ENCODE data around the gene MRPS5. TPM values are rescaled to one million over a fixed set of nuclear protein-coding genes. Genes with fewer than 3 reads are reported as not detected.

The MRPS5 gene
- total RNA-seq, 1 experiment from 2014 or later = 80.5 TPM

GRCh38 chr2:95165371-95166064 is 43.9 kb upstream of the MRPS5 start, which contains the start of gene ZNF2:
TSS of gene ZNF2 (plus strand) at chr2:95165809. CDS start at chr2:95176227, 10,418 bp downstream.
- peaks cover 10% of the 10 kb centered on the region for H3K36me3 Mint-ChIP-seq (ENCODE audit: insufficient read depth, unreplicated experiment)
- H3K4me1 ChIP-seq = 0 out of 2 replicates have a peak, but pooled peaks cover 3% of the 10 kb centered on the region
- BruUV-seq (replicated peaks) = no TSS peak
- H3K27me3 Mint-ChIP-seq (ENCODE audit: insufficient read depth, unreplicated experiment) = no peaks in the 10 kb centered on the region
- intact Hi-C loops (cut with micrococcal nuclease; ENCODE audit: unreplicated experiment) = loop anchor here (1.0 to 2.0 kb wide), 3 partner anchors 41 to 89 kb away; partner anchors contain the start of gene ZNF892
- 0 out of 2 replicates have a peak, but pooled peaks cover 5% of the 10 kb centered on the region for H3K9me3 ChIP-seq
- peak within 1 kb of the TSS; percentile 95 for H3K4me3 Mint-ChIP-seq (ENCODE audit: unreplicated experiment)
- CTCF ChIA-PET = interaction anchor here (0.6 to 1.2 kb wide), 3 partner anchors 44 to 90 kb away, joined by 3 to 7 read pairs (median 3); partner anchors contain the start of gene MRPS5
- H3K27ac Mint-ChIP-seq (ENCODE audit: unreplicated experiment) = peak within 1 kb of the TSS; percentile 97
- no peak for TF ChIP-seq CTCF (IDR thresholded peaks at IDR 0.05; ENCODE audit: insufficient read depth in 1 of 2, low read depth in 1 of 2, low read length in 1 of 2, severe bottlenecking in 1 of 2, unreplicated experiment in 1 of 2)
- no peaks in the 10 kb centered on the region for H3K9me3 Mint-ChIP-seq (ENCODE audit: unreplicated experiment)
- H3K4me3 ChIP-seq (ENCODE audit: low read depth, low read length) = peak within 1 kb of the TSS; percentile 89
- no peaks in the 10 kb centered on the region for H3K36me3 ChIP-seq (ENCODE audit: control insufficient read depth, insufficient read depth, low read length)
- peak; percentile 97 to 98 for DNase-seq
- H3K27me3 ChIP-seq (replicated peaks; ENCODE audit: control insufficient read depth, insufficient read depth, low read length) = no peaks in the 10 kb centered on the region
- peaks cover 7% of the 10 kb centered on the region for H3K4me1 Mint-ChIP-seq (ENCODE audit: low read depth, unreplicated experiment)
- POLR2A ChIA-PET = interaction anchor here (1.0 kb wide), 1 partner anchor 43 kb away, joined by 4 read pairs; no protein-coding TSS in a partner anchor

- H3K4me1 Mint-ChIP-seq (ENCODE audit: low read depth, unreplicated experiment) = peaks cover 7% of the 10 kb centered on the region
- ChIA-PET CTCF (interaction anchor here (0.6 to 1.2 kb wide), 3 partner anchors 44 to 89 kb away, joined by 3 to 7 read pairs (median 3); partner anchors contain the start of gene MRPS5), POLR2A (interaction anchor here (1.0 kb wide), 1 partner anchor 43 kb away, joined by 4 read pairs; no protein-coding TSS in a partner anchor)
- Histone ChIP-seq H3K36me3 (ENCODE audit: control insufficient read depth, insufficient read depth, low read length) (no peaks in the 10 kb centered on the region), H3K9me3 (0 out of 2 replicates have a peak, but pooled peaks cover 5% of the 10 kb centered on the region), H3K27me3 (replicated peaks; ENCODE audit: control insufficient read depth, insufficient read depth, low read length) (no peaks in the 10 kb centered on the region), H3K4me3 (ENCODE audit: low read depth, low read length) (peak overlapping the region; percentile 89), H3K4me1 (0 out of 2 replicates have a peak, but pooled peaks cover 3% of the 10 kb centered on the region)
- peak overlapping the region; percentile 95 for H3K4me3 Mint-ChIP-seq (ENCODE audit: unreplicated experiment)
- intact Hi-C loops (cut with micrococcal nuclease; ENCODE audit: unreplicated experiment) = loop anchor here (1.0 to 2.0 kb wide), 3 partner anchors 42 to 88 kb away; partner anchors contain the start of gene ZNF892
- H3K9me3 Mint-ChIP-seq (ENCODE audit: unreplicated experiment) = no peaks in the 10 kb centered on the region
- DNase-seq = no peak
- TF ChIP-seq CTCF (IDR thresholded peaks at IDR 0.05; ENCODE audit: insufficient read depth in 1 of 2, low read depth in 1 of 2, low read length in 1 of 2, severe bottlenecking in 1 of 2, unreplicated experiment in 1 of 2) = no peak
- no peaks in the 10 kb centered on the region for H3K27me3 Mint-ChIP-seq (ENCODE audit: insufficient read depth, unreplicated experiment)
- TSS peak; percentile 89 for BruUV-seq (replicated peaks)
- H3K27ac Mint-ChIP-seq (ENCODE audit: unreplicated experiment) = peak overlapping the region; percentile 97
- peaks cover 10% of the 10 kb centered on the region for H3K36me3 Mint-ChIP-seq (ENCODE audit: insufficient read depth, unreplicated experiment)
Observed at GRCh38 chr2:95165030-95165370, 43.4 kb upstream of the MRPS5 start.

- Mint-ChIP-seq H3K36me3 (ENCODE audit: insufficient read depth, unreplicated experiment) (peaks cover 15% of the 10 kb centered on the region), H3K27me3 (ENCODE audit: insufficient read depth, unreplicated experiment) (no peaks in the 10 kb centered on the region), H3K4me3 (ENCODE audit: unreplicated experiment) (peak within 1 kb of the TSS; percentile 85), H3K4me1 (ENCODE audit: low read depth, unreplicated experiment) (peaks cover 8% of the 10 kb centered on the region), H3K9me3 (ENCODE audit: unreplicated experiment) (no peaks in the 10 kb centered on the region), H3K27ac (ENCODE audit: unreplicated experiment) (peak within 1 kb of the TSS; percentile 71)
- CTCF ChIA-PET = interaction anchor here (1.0 kb wide), 1 partner anchor 72 kb away, joined by 3 read pairs; no protein-coding TSS in a partner anchor
- 0 out of 2 replicates have a peak, but pooled peaks cover 12% of the 10 kb centered on the region for H3K9me3 ChIP-seq
- no TSS peak for BruUV-seq (replicated peaks)
- H3K36me3 ChIP-seq (ENCODE audit: control insufficient read depth, insufficient read depth, low read length) = no peaks in the 10 kb centered on the region; the same call in 1 of the 2 replicates
- H3K27me3 ChIP-seq (replicated peaks; ENCODE audit: control insufficient read depth, insufficient read depth, low read length) = no peaks in the 10 kb centered on the region
- intact Hi-C loops (cut with micrococcal nuclease; ENCODE audit: unreplicated experiment) = loop anchor here (1.0 kb wide), 1 partner anchor 38 kb away; no protein-coding TSS in a partner anchor
- H3K4me1 ChIP-seq = 0 out of 2 replicates have a peak, but pooled peaks cover 6% of the 10 kb centered on the region
- peak within 1 kb of the TSS; percentile 76 for H3K4me3 ChIP-seq (ENCODE audit: low read depth, low read length)
- peak; percentile 72 to 85 for DNase-seq
- POLR2A ChIA-PET = no interaction called here
- no peak for TF ChIP-seq CTCF (IDR thresholded peaks at IDR 0.05; ENCODE audit: insufficient read depth in 1 of 2, low read depth in 1 of 2, low read length in 1 of 2, severe bottlenecking in 1 of 2, unreplicated experiment in 1 of 2)
Observed at GRCh38 chr2:95159690-95160449, 38.3 kb upstream of the MRPS5 start, which contains the start of gene ZNF514. TSS of gene ZNF514 (minus strand) at chr2:95159848. CDS start at chr2:95153253, 6,595 bp downstream.

Data from Caco-2 (cell line).